HEK293T (cell line): ENCODE results near the gene TRMT1L.

Experiments
- ARNT ChIP-seq: fragments of 450-650 bp; IDR thresholded peaks from 2 replicates; pipeline ENCODE4 v1.6.1; 2017; ENCODE audit warnings: mild to moderate bottlenecking
- ELF4 ChIP-seq: fragments of 450-650 bp; IDR thresholded peaks from 2 replicates; pipeline ENCODE4 v1.6.1; 2017; ENCODE audit warnings: antibody characterized with exemption
- FOXA1 ChIP-seq: fragments of 450-650 bp; IDR thresholded peaks from 2 replicates; pipeline ENCODE4 v1.6.1; 2016; ENCODE audit warnings: mild to moderate bottlenecking
- HDGF ChIP-seq: fragments of 450-650 bp; IDR thresholded peaks from 2 replicates; pipeline ENCODE4 v1.6.1; 2017; ENCODE audit warnings: antibody characterized with exemption, borderline replicate concordance
- NFRKB ChIP-seq: fragments of 450-650 bp; IDR thresholded peaks from 2 replicates; pipeline ENCODE4 v1.6.1; 2016; ENCODE audit warnings: mild to moderate bottlenecking, moderate library complexity
- SP1 ChIP-seq: fragments of 450-650 bp; IDR thresholded peaks from 2 replicates; pipeline ENCODE4 v1.6.1; 2017
- TARDBP ChIP-seq: fragments of 450-650 bp; IDR thresholded peaks from 2 replicates; pipeline ENCODE4 v1.6.1; 2016
- ZNF384 ChIP-seq: fragments of 450-650 bp; IDR thresholded peaks from 2 replicates; pipeline ENCODE4 v1.6.1; 2016
- TF ChIP-seq, protein P1 (sequence below): fragments of 450-650 bp; IDR thresholded peaks from 2 replicates; pipeline ENCODE4 v1.6.1; 2016

DNA sequence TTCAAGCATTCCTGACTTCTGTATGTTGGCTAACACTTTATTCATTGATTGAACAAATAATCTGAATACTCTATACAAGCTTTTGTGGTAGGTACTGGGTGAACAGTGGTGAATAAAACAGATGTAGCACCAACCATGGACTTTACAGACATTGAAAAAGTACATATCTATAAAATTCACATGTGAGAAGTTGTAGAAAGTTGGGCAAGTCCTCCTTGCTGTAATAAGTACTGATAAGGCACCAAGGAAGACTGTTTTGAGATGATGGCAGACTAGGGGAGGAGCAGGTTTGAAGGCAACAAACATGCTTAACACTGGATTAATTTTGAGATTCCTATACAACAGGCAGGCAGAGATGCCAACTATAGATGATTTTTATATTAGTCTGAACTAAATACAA, 69.0 kb downstream of the TRMT1L start:
- TF ChIP-seq, protein P1, sequence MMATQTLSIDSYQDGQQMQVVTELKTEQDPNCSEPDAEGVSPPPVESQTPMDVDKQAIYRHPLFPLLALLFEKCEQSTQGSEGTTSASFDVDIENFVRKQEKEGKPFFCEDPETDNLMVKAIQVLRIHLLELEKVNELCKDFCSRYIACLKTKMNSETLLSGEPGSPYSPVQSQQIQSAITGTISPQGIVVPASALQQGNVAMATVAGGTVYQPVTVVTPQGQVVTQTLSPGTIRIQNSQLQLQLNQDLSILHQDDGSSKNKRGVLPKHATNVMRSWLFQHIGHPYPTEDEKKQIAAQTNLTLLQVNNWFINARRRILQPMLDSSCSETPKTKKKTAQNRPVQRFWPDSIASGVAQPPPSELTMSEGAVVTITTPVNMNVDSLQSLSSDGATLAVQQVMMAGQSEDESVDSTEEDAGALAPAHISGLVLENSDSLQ, result no peak
- TF ChIP-seq TARDBP (no peak), SP1 (no peak), ZNF384 (no peak), NFRKB (no peak), ELF4 (no peak), ARNT (no peak), FOXA1 (no peak), HDGF (no peak)
